B cell (primary cell): ENCODE data around the gene MAP3K12. TPM values are rescaled to one million over a fixed set of nuclear protein-coding genes. Genes with fewer than 3 reads are reported as not detected.
"Not testable (repeated sequence)": the region's sequence is repeated elsewhere in the genome, so short reads cannot be mapped to it uniquely, and the experiment has no call there.

Source experiments
- ATAC-seq: fragments of 200-7000 bp; cut with Tn5 transposase; one replicate; pipeline ENCODE4 v1.10.0; 2021; ENCODE audit warnings: low read depth, mild to moderate bottlenecking, moderate number of reproducible peaks, moderate library complexity
- CTCF ChIA-PET: fragments of 350-600 bp; sonication (Branson Sonifier 250); formaldehyde crosslinking; loops from one replicate; lab custom pipeline; 2021; ENCODE audit warnings: antibody characterized with exemption, inconsistent platforms; lab: Charles Lee
- POLR2A ChIA-PET: fragments of 350-600 bp; sonication (Branson Sonifier 250); formaldehyde crosslinking; loops from one replicate; lab custom pipeline; 2021; ENCODE audit warnings: antibody characterized with exemption; lab: Charles Lee
- DNase-seq: peaks from one replicate; pipeline ENCODE4 v3.0.0; 2013
- H2AFZ ChIP-seq: 2 replicates; pipeline ENCODE4 v1.6.1; 2012; ENCODE audit warnings: mild to moderate bottlenecking, low read depth, low read length; ENCODE audit not compliant: insufficient read depth, poor library complexity, severe bottlenecking
- H3K27ac ChIP-seq, 2 donors: 1 replicate in 1 of 2; 2 replicates in 1 of 2; pipeline ENCODE4 v1.5.1; 2012 to 2013; ENCODE audit warnings: low read length in 2 of 2, mild to moderate bottlenecking in 2 of 2, moderate library complexity in 1 of 2
- H3K27me3 ChIP-seq, 4 experiments: fragments of 200-600 bp in 1 of 4; sonication (generic) in 1 of 4; replicated peaks in 1 of 4; 1 replicate in 2 of 4; 2 replicates in 2 of 4; pipeline versions ENCODE4 v1.6.1 to v1.7.0; 2013 to 2016; ENCODE audit warnings: low read length in 3 of 4, mild to moderate bottlenecking in 2 of 4, mixed read lengths in 1 of 4, moderate library complexity in 1 of 4; ENCODE audit not compliant: insufficient read depth in 4 of 4, control insufficient read depth in 3 of 4; ENCODE audit errors: control extremely low read depth in 1 of 4
- H3K36me3 ChIP-seq, 2 experiments: replicated peaks in 1 of 2; 1 replicate in 1 of 2; 2 replicates in 1 of 2; pipeline versions ENCODE4 v1.6.1 to v1.7.1; 2013; ENCODE audit warnings: low read length in 1 of 2; ENCODE audit not compliant: insufficient read depth in 2 of 2, control insufficient read depth in 1 of 2; ENCODE audit errors: control extremely low read depth in 1 of 2, extremely low read depth in 1 of 2
- H3K4me1 ChIP-seq, 2 donors: fragments of 200-600 bp in 1 of 2; sonication (generic) in 1 of 2; 1 replicate in 1 of 2; 2 replicates in 1 of 2; pipeline versions ENCODE4 v1.5.1 to v1.6.1; 2013 to 2017; ENCODE audit warnings: low read length in 2 of 2; ENCODE audit not compliant: control insufficient read depth in 2 of 2, insufficient read depth in 2 of 2
- H3K4me2 ChIP-seq: replicated peaks from 2 replicates; pipeline ENCODE3; 2012; ENCODE audit warnings: mild to moderate bottlenecking, low read depth, low read length; ENCODE audit not compliant: poor library complexity, severe bottlenecking
- H3K4me3 ChIP-seq, 5 experiments: fragments of 200-600 bp in 1 of 5; sonication (generic) in 1 of 5; 1 replicate in 3 of 5; 2 replicates in 2 of 5; pipeline versions ENCODE4 v1.5.1 to v1.7.0; 2011 to 2016; ENCODE audit warnings: low read length in 4 of 5, mild to moderate bottlenecking in 4 of 5, low read depth in 2 of 5, control low read depth in 1 of 5, moderate library complexity in 1 of 5; ENCODE audit not compliant: insufficient read depth in 1 of 5; ENCODE audit errors: control extremely low read depth in 1 of 5, extremely low read depth in 1 of 5
- H3K79me2 ChIP-seq: fragments of 200-600 bp; sonication (generic); one replicate; pipeline ENCODE4 v1.6.0; 2016; ENCODE audit warnings: low read length; ENCODE audit not compliant: control insufficient read depth, insufficient read depth
- H3K9ac ChIP-seq: fragments of 200-600 bp; sonication (generic); 2 replicates; pipeline ENCODE4 v1.6.1; 2017; ENCODE audit warnings: mild to moderate bottlenecking, low read length, moderate library complexity
- H3K9me3 ChIP-seq, 3 donors: one replicate each; pipeline versions ENCODE4 v1.6.1 to v1.7.1; 2013; ENCODE audit warnings: low read length in 2 of 3; ENCODE audit not compliant: control insufficient read depth in 2 of 3, insufficient read depth in 1 of 3; ENCODE audit errors: control extremely low read depth in 1 of 3
- H4K20me1 ChIP-seq: 2 replicates; pipeline ENCODE4 v1.6.0; 2012; ENCODE audit warnings: mild to moderate bottlenecking, low read length; ENCODE audit not compliant: insufficient read depth, control insufficient read depth, poor library complexity, severe bottlenecking
- H3K27ac Mint-ChIP-seq: one replicate; pipeline ENCODE4 v1.8.0; 2021; ENCODE audit warnings: mixed read lengths
- H3K27me3 Mint-ChIP-seq: one replicate; pipeline ENCODE4 v1.8.0; 2021; ENCODE audit warnings: mixed read lengths
- H3K4me1 Mint-ChIP-seq: one replicate; pipeline ENCODE4 v1.8.0; 2021; ENCODE audit warnings: mixed read lengths
- H3K4me3 Mint-ChIP-seq: one replicate; pipeline ENCODE4 v1.8.0; 2021; ENCODE audit warnings: mixed read lengths
- H3K9me3 Mint-ChIP-seq: one replicate; pipeline ENCODE4 v1.8.0; 2022; ENCODE audit warnings: mixed read lengths; ENCODE audit not compliant: insufficient read depth
- EZH2 ChIP-seq: IDR thresholded peaks from 2 replicates; pipeline ENCODE4 v1.6.1; 2012; ENCODE audit warnings: borderline replicate concordance, low read depth, mild to moderate bottlenecking, moderate library complexity, low read length; ENCODE audit not compliant: insufficient read depth, poor library complexity, severe bottlenecking
- WGBS: methylation state at CpG from one replicate; pipeline ENCODE4 v1.1.5; 2013; ENCODE audit warnings: missing lambda C conversion rate; ENCODE audit not compliant: insufficient coverage; 5-methylcytosine and 5-hydroxymethylcytosine counted together
- intact Hi-C: fragments of 100-400 bp; cut with micrococcal nuclease; formaldehyde crosslinking; loops from one replicate; pipeline ENCODE4 v1.10.0; 2022
- polyA plus RNA-seq: library from polyadenylated mRNA; depleted of rRNA; stranded (reverse); fragments of >200 nt; gene quantifications from 2 replicates; pipeline ENCODE4 v1.2.3, GENCODE V29; 2012
- total RNA-seq, 2 donors: library from RNA; stranded (reverse); fragments of 120-200 nt in 1 of 2; gene quantifications; 1 replicate in 1 of 2; 2 replicates in 1 of 2; pipeline versions ENCODE4 v1.2.3 to v1.2.4, GENCODE V29; 2013 to 2022
- TF ChIP-seq, protein P1 (sequence below): fragments of 200-600 bp; IDR thresholded peaks from one replicate; pipeline ENCODE4 v1.8.0; 2022; ENCODE audit warnings: antibody characterized with exemption, mild to moderate bottlenecking

The MAP3K12 gene
- total and polyA plus RNA-seq, 2 donors (not counting 1 experiment from before 2014, with no cell fraction given), result 15.0 to 17.0 TPM

DNA sequence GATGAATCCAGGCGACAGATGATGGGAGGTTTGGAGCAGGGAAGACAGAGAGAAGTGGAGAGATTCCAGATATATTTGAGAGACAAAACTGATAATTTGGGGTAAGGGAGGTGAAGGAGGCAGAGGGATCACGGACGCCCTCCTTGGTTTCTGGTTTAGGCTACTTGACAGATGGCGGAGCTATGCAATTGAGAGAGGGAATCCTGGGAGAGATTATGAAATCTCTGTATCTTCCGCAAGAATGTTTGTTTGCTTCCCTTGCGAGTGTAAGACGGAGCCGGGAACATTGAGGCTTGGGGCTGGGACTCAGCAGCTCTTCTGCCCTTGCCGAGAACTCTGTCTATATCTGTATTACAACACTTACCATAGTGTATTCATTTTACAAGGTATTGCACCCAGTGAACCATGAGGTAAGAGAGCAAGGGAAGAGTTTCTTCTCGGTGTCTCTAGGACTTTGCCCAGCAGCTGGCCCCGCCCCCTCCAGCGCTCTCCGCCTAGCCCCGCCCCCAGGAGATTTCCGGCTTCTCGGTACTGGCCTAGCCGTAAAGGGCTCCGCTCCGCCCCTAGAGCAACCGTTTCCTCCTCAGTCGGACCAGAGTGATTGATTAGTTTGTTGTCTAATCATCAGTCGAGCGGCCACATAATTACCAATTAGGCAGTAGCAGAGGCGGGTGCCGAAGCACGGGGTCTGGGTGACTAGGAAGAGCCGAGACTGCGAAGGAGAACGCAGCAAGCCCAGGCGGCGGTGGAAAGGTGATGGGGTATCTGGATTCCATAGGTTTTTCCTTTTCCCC, 58.0 kb downstream of the MAP3K12 start, which contains the start of gene PRR13:
Gene PRR13 (plus strand): TSS at position 695 of the 794 bp plus-strand sequence. CDS start 981 bp downstream, outside the sequence.
- Histone ChIP-seq H3K4me2 (peak within 1 kb of the TSS; percentile 89), H3K79me2 (peaks cover 30% of the 10 kb centered on the region), H3K27ac (peak within 1 kb of the TSS; percentile 62 to 93), H2AFZ (peak within 1 kb of the TSS; percentile 99), H3K9me3 (no peaks in the 10 kb centered on the region), H3K9ac (peak within 1 kb of the TSS; percentile 99), H3K27me3 (no peaks in the 10 kb centered on the region), H4K20me1 (peaks cover 41% of the 10 kb centered on the region), H3K4me3 (peak within 1 kb of the TSS; percentile 85 to 99 (median 94)), H3K36me3 (peaks cover 0 to 24% of the 10 kb centered on the region in 2 experiments), H3K4me1 (peaks cover 21 to 25% of the 10 kb centered on the region in 2 donors)
- Mint-ChIP-seq H3K4me3 (peak within 1 kb of the TSS; percentile 97), H3K4me1 (peaks cover 40% of the 10 kb centered on the region), H3K9me3 (no peaks in the 10 kb centered on the region), H3K27ac (peak within 1 kb of the TSS; percentile 99), H3K27me3 (no peaks in the 10 kb centered on the region)
- DNase-seq (peak; percentile 98), ATAC-seq (peak; percentile 97)
- 4% methylated on average over 16 of the region's 31 CpGs for WGBS
- intact Hi-C loops, result loop anchor here (1.0 to 5.0 kb wide), 7 partner anchors 10 to 389 kb away; partner anchors contain the start of genes AAAS and TNS2
- POLR2A ChIA-PET, result interaction anchor here (0.5 to 1.5 kb wide), 10 partner anchors 10 to 117 kb away, joined by 3 to 7 read pairs (median 3); partner anchors contain the start of genes SP1 and TARBP2
- CTCF ChIA-PET, result interaction anchor here (1.0 to 1.2 kb wide), 3 partner anchors 67 to 96 kb away, joined by 3 to 6 read pairs (median 5); no protein-coding TSS in a partner anchor
- TF ChIP-seq, protein P1, sequence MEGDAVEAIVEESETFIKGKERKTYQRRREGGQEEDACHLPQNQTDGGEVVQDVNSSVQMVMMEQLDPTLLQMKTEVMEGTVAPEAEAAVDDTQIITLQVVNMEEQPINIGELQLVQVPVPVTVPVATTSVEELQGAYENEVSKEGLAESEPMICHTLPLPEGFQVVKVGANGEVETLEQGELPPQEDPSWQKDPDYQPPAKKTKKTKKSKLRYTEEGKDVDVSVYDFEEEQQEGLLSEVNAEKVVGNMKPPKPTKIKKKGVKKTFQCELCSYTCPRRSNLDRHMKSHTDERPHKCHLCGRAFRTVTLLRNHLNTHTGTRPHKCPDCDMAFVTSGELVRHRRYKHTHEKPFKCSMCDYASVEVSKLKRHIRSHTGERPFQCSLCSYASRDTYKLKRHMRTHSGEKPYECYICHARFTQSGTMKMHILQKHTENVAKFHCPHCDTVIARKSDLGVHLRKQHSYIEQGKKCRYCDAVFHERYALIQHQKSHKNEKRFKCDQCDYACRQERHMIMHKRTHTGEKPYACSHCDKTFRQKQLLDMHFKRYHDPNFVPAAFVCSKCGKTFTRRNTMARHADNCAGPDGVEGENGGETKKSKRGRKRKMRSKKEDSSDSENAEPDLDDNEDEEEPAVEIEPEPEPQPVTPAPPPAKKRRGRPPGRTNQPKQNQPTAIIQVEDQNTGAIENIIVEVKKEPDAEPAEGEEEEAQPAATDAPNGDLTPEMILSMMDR, result no peak
- TF ChIP-seq EZH2, result no peak

DNA sequence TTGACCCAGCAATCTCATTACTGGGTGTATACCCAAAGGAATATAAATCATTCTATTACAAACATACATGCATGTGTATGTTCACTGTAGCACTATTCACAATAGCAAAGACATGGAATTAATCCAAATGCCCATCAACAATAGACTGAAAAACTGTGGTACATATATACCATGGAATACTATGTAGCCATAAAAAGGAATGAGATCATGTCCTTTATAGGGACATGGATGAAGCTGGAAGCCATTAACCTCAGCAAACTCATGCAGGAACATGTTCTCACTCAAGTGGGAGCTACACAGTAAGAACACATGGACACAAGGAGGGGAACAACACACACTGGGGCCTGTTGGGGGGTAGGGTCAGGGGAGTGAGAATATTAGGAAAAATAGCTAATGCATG, 59.7 kb downstream of the MAP3K12 start:
- CTCF ChIA-PET, result interaction anchor here (0.6 to 2.3 kb wide), 5 partner anchors 11 to 115 kb away, joined by 3 to 7 read pairs (median 4); no protein-coding TSS in a partner anchor
- peaks cover 31% of the 10 kb centered on the region for H3K4me1 Mint-ChIP-seq

GRCh38 chr12:53435326-53435725, 63.9 kb downstream of the MAP3K12 start:
- H3K4me3 Mint-ChIP-seq, DNase-seq, H3K4me1 Mint-ChIP-seq, H3K27me3 Mint-ChIP-seq, H2AFZ ChIP-seq, H3K36me3 ChIP-seq, ATAC-seq, H3K27ac Mint-ChIP-seq, H3K27ac ChIP-seq, H3K79me2 ChIP-seq, intact Hi-C loops, H3K4me3 ChIP-seq, H3K27me3 ChIP-seq, H4K20me1 ChIP-seq, H3K4me2 ChIP-seq, H3K4me1 ChIP-seq, H3K9me3 Mint-ChIP-seq, H3K9me3 ChIP-seq, H3K9ac ChIP-seq: not testable (repeated sequence)
- CTCF ChIA-PET, result interaction anchor here (1.2 kb wide), 1 partner anchor 222 kb away, joined by 3 read pairs; no protein-coding TSS in a partner anchor
- no CpG with 5 or more reads among the region's 9 CpGs for WGBS
- POLR2A ChIA-PET, result interaction anchor here (0.5 kb wide), 1 partner anchor 16 kb away, joined by 3 read pairs; no protein-coding TSS in a partner anchor

More for the DNA sequence above, 59.7 kb downstream of the MAP3K12 start:
- intact Hi-C loops, DNase-seq, H3K4me3 ChIP-seq, H3K4me2 ChIP-seq, H3K27me3 ChIP-seq, POLR2A ChIA-PET, H3K9me3 Mint-ChIP-seq, H2AFZ ChIP-seq, H3K9ac ChIP-seq, ATAC-seq, H3K27me3 Mint-ChIP-seq, H3K27ac ChIP-seq, H3K9me3 ChIP-seq: not testable (repeated sequence)
- peaks cover 28% of the 10 kb centered on the region for H3K79me2 ChIP-seq
- peak overlapping the region; percentile 56 for H3K27ac Mint-ChIP-seq
- H3K4me1 ChIP-seq, result peaks cover 21 to 25% of the 10 kb centered on the region in 2 donors
- peaks cover 26% of the 10 kb centered on the region for H4K20me1 ChIP-seq
- H3K4me3 Mint-ChIP-seq, result peak overlapping the region; percentile 60
- H3K36me3 ChIP-seq, result peaks cover 0 to 11% of the 10 kb centered on the region in 2 experiments
